GM18520 (cell line): ENCODE data around the gene TRPM7.
"Not testable (repeated sequence)": the region's sequence is repeated elsewhere in the genome, so short reads cannot be mapped to it uniquely, and the experiment has no call there.

Experiments used
- ATAC-seq: cut with Tn5 transposase; IDR thresholded peaks from one replicate; pipeline ENCODE4 v1.9.1; 2021; ENCODE audit not compliant: unreplicated experiment

TRPM7 gene, protein sequence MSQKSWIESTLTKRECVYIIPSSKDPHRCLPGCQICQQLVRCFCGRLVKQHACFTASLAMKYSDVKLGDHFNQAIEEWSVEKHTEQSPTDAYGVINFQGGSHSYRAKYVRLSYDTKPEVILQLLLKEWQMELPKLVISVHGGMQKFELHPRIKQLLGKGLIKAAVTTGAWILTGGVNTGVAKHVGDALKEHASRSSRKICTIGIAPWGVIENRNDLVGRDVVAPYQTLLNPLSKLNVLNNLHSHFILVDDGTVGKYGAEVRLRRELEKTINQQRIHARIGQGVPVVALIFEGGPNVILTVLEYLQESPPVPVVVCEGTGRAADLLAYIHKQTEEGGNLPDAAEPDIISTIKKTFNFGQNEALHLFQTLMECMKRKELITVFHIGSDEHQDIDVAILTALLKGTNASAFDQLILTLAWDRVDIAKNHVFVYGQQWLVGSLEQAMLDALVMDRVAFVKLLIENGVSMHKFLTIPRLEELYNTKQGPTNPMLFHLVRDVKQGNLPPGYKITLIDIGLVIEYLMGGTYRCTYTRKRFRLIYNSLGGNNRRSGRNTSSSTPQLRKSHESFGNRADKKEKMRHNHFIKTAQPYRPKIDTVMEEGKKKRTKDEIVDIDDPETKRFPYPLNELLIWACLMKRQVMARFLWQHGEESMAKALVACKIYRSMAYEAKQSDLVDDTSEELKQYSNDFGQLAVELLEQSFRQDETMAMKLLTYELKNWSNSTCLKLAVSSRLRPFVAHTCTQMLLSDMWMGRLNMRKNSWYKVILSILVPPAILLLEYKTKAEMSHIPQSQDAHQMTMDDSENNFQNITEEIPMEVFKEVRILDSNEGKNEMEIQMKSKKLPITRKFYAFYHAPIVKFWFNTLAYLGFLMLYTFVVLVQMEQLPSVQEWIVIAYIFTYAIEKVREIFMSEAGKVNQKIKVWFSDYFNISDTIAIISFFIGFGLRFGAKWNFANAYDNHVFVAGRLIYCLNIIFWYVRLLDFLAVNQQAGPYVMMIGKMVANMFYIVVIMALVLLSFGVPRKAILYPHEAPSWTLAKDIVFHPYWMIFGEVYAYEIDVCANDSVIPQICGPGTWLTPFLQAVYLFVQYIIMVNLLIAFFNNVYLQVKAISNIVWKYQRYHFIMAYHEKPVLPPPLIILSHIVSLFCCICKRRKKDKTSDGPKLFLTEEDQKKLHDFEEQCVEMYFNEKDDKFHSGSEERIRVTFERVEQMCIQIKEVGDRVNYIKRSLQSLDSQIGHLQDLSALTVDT (N-terminal part only)

DNA sequence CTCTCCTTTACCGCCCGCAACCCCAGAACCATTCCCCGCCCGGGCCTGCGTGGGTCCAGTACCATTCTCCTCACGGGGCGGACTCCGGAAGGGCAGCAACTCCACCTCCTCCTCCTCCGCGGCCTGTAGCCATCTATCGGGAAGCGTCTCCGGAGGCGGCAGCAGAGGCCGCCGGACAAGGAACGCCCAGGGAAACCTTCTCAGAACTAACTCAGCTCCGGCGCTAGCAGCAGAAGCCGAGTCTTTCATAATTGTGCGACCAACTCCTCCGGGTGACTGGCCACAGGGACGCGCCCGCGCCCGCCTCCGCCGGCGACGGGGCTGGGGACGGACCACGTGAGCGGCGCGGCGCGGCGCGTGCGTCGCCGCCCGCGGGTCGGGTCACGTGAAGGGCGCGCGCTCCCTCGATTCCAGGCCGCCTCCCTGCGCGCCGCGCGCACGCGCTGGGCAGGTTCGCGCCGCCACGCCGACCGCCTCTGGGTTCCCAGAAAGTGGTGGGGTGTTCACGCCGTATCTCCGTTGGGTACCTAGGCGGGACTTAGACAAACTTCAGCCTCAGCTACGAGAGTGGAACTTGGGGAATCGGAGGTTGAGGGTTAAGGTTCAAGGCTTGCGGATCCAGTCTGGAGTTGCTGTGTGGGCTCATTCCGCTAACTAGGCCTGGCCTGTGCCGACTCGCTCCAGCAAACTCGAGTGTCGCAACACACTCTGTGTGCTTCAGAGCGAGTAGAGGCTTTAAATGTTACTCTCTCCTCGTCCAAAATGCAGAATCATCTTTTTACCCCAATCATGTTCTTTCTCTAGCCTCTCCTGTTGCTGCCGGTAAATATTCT is at the start of gene TRPM7:
TSS of gene TRPM7 (minus strand) at position 329 of the 833 bp plus-strand sequence. CDS start at position 65, 264 bp downstream.
- peak; percentile 74 for ATAC-seq

DNA sequence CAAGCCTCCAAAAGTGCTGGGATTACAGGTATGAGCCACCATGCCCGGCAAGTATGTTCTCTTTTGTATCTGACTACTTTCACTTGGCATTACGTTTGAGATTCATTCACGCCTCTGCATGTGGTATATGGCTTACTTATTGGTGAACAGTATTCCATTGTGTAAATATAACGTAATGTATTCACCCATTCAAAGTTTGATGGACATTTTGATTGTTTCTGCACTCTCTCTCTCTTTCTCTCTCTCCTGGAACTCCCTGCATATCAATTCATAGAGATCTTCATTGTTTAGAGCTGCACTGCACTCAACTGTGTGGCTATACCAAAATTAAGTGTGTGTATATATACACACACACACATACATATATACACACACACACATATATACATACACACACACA is 48.6 kb upstream of the TRPM7 start:
- no peak for ATAC-seq

DNA sequence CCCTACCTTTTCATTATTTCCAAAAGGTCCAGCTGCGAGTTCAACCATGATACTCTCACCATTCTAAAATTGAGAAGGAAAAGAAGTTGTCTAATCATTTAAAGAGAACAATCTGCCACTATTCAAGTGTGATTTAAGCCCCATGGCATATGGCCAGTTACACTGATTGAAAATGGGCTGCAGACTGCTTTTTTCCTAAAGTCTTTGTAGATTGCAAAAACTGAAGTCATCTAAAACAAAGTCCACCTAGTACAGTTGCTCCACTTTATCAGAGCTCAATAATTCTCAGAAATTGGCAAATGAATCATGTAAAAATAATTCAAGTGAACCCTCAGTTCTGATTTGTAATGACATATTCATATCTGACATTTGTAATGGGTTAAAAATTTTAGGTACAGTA is 39.7 kb upstream of the TRPM7 start:
- no peak for ATAC-seq

DNA sequence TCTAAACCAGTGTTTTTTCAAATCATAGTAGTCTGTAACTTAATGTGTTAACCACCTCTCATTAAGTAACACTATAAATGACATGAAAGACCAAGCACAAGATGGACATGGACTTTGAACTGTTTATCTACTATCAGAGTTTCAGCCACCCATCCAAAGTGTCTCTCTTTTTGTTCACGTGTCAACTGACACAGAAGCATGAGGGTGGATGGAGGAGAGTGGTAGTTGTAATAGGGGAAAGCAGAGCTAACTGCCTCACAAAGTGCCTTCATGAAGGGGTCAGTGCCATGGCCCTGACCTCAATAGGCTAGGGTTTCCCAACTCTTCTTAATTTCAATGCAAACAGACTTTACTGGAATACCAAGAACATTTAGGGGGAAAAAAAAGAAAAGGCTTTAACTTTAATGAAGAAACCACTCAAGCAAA is 32.1 kb upstream of the TRPM7 start:
- ATAC-seq, result no peak

DNA sequence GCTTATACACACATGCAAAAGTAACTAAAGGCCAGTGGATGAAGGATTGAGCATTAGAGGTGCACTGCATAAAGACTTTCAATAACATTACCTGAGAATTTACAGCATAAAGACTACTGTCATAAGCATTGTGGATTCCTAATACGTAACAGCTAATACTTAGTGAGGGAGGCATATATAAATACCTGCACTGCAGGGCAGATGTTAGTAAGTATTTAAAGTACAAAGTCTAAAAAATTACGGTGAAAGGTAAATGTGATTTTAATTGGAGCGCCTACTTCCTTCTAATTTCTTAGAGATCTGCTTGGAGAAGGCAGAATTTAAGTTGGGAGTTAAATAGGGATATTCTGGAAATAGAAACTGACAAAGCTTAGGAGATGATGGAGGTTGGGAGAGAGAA is 25.4 kb upstream of the TRPM7 start:
- ATAC-seq, result no peak

DNA sequence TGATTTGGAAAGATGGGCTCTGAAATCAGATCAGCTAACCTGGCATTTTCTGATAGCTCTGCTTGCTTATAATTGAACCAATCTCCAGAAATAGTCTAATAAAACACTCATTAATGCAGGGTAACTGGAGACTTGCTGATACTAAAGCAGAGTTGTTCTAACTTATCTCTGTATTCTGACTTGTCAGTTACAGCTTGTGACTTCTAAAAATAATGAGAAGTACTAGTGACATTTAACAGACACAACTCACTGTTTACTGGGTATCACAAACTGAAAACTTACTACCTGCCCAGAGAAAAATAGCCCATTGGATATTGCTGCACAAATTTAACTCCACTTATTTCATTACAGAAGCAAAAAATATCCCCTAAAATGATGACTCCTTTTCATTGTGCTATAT is 24.0 kb upstream of the TRPM7 start:
- ATAC-seq, result no peak

DNA sequence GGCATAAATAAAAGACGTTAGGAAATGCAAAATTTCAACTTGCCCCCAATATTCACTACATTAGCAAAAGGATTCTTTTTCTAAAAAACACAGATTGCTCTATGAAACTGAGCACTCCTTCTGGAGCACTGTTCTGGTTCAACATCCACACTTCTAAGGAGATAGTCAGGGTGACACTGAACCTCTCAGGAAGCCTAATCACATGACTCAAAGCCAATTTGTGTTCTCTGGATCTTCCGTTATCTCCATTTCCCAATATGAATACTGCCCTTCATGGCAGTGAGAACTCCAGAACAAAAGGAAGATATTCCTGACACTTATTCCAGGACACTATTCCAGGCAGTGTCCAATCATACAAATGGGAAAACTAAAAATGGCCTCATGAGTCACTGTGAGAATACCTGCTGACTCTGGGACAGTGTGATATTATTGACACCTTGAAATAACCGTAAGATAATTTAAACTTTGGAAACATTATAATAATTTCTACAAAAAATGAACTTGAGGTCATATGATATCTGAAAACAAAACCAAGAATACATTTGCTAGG is 21.4 kb upstream of the TRPM7 start:
- ATAC-seq, result no peak

DNA sequence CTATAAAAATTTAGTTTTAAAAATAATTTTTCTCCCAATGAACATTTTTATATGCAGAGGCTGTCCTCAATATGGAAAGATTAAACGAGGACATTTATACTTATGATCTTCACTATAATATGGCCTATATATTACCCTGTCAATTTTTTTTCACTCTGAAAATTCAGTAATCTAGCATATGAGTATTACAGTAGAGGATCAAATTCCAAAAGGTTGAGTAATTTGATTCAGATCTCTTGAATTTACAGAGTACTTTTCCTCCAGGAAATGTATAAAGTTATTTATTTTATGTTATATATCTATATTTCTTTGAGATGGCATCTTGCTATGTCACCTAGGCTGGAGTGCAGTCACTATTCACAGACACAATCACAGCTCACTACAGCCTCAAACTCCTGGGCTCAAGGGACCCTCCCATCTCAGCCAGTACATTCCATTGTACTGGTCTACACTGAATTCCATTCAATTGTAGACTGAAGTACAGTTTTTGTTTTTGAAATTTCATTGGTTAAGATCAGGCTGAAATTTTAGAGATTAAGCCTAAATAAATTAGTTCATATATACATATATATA is 16.3 kb upstream of the TRPM7 start:
- ATAC-seq, result no peak

DNA sequence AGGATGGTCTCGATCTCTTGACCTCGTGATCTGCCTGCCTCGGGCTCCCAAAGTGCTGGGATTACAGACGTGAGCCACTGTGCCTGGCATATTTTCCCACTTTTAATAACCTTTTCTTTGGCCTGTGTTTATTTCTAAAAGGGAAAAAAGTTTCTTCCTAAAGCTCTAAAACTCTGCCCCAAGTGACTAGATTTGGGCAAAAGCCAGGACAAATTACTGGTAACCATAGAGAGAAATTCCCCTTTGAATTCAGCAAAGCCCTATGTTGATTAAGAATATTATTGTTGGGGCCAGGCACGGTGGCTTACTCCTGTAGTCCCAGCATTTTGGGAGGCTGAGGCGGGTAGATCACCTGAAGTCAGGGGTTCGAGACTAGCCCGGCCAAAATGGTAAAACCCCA is 11.5 kb upstream of the TRPM7 start:
- no peak for ATAC-seq

DNA sequence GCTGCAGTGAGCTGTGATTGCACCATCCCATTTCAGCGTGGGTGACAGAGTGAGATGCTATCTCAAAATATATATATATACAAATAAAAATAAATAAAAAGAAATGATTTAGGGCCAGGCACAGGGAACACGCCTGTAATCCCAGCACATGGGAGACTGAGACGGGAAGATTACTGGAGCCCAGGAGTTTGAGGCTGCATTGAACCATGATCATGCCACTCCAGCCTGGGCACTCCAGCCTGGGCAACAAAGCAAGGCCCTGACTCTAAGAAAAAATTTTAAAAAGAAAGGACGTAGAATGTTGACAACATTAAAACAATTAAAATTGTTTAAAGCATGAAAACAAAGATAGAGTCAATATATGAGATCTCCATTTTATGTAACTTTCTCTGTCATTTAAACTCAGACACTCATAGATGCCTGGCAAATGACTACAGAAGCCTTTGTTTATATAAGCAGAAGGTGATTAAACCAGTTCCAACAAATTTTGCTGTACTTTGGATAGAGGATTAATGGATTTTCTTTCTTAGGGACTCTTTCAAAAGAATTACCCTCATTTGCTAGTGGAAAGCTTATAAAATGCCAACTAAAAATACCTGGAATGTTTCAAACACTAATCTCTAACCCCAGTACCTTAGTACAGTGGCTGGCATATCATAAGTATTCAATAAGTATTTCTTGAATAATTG is 10.7 kb upstream of the TRPM7 start:
- ATAC-seq, result no peak

DNA sequence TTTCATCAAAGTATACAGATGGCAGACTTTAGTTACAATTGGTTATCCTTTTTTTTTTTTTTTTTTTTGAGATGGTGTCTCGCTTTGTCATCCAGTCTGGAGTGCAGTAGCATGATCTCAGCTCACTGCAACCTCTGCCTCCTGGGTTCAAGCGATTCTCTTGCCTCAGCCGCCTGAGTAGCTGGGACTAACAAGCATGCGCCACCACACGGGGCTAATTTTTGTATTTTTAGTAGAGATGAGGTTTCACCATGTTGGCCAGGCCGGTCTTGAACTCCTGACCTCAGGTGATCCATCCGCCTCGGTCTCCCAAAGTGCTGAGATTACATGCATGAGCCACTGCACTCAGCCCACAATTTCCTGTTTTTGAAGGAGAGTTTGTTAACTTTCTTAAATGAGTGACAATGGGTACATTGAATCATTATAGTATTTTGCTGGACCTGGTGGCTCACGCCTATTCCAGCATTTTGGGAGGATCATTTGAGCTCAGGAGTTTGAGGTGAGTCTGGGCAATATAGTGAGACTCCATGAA is 8.1 kb upstream of the TRPM7 start:
- ATAC-seq, result not testable (repeated sequence)

DNA sequence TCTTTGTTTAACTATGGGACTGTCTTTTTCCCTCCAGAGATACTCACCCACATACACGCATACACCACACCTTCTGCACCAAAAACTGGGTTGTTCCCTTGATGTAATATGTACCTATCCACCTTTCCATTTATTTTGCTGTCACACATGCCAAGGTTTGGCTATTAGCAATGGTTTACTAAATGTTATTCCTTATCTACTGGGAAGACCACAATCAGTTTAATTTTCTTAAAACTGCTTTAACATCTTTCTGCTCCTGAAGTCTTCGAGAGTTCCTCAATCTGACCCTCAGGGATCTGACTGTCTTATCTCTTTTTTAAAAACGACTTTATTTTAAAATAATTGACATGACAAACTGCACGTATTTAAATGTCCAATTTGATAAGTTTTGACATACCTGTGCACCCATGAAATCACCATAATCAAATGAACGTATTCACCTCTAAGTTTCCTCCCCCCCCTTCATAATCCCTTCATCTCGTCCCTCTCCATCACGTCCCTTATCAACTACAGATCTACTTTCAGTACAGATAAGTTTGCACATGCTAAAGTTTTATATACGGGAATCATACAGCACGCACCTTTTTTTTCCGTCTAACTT is 805 bp upstream of the TRPM7 start:
- no peak for ATAC-seq

DNA sequence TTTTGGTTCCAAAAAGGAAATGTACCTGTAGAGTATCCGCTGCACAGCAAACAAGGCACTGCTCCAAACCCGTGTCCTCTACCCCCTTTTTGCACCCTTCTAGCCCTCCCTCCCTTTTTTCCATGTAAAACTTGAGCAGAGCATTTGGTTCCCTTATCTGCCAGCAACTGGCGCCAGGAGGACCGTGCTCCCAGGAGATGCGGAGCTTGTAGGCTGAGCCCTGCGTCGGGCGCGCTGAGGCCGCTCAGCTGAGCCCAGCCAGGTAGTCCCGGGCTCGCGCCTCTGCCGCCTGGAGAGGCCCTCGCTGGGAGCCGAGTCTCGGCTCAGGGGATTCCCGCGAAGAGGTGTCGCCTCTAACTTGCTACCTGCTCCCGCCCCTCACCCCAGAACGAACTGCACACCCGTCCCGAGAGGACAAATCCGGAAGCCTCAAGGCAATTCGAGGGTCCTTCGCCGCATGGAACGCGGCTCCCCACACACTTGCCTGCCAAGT is 575 bp downstream of the TRPM7 start:
- ATAC-seq, result peak; percentile 48

DNA sequence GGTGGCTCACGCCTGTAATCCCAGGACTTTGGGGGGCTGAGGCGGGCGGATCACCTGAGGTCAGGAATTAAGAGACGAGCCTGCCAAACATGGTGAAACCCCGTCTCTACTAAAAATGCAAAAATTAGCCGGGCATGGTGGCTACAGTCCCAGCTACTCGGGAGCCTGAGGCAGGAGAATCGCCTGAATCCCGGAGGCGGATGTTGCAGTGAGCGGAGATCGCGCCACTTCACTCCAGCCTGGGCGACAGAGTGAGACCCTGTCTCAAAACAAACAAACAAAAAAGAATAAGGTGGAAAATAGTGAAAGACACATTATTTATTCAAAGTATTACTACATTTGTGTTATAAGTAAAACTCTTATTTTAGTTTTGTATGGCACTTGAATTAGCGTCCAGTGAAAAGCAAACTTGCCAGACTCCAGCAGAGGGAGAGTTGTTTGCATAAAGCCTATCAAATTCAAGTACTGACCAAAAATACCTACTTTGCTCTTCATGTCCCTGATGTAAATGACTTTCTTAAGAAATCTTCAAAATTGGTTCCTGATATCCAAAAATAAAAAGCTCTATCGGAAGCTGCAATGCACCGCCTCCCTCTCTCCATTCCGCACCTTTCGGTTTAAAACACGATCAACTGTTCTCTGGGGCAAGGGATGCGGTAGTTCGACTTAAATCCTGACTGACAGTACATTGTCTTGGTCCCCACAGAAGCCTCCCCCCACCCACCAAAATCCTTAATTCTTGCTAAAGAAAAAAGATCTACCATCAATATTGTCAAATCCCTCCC is 1.2 kb downstream of the TRPM7 start:
- no peak for ATAC-seq

DNA sequence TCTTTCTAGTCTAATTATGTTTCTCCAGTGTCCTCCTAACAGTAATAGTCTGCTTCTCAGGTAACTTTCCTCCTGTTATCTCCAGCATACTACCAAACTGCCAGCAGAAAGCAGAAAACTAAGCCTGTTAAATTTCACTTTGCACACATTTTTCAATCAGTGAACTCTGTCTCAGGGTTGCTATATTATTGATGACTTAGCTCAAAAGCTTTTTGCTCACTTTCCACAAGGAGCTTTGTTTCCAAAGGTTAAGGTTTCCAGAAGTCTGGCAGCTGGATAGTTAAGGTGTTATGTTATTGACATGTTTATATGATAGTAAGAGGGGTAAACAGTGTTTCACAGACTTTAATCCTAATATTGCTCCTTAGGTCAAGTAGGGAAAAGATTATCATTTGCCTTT is 5.1 kb downstream of the TRPM7 start:
- no peak for ATAC-seq

DNA sequence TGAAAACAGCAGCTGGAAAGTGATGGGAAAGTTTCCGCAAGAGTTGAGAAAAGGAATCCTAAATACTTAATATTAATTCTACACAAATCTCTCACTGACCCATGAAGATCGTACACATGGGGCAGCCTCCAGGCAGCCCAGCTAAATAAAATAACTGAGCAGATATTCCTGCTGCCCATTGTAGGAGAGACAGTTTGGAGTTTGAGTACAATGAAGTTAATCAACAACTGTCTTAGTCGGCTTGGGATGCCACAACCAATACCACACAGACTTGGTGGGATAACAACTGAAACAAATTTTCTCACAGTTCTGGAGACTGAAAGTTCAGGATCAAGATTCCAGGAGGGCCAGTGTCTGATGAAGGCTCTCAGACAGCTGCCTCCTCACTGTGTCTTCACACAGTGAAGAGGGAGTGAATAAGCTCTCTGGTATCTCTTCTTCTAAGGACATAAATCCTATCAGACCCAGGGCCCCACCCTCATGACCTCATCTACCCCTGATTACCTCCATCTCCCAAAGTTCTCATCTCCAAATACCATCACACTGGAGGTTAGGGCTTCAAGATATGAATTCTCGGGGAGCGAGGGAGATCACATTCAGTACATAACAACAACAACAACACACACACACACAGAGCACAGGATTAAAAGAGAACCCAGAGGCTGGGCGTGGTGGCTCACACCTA is 9.7 kb downstream of the TRPM7 start:
- no peak for ATAC-seq

DNA sequence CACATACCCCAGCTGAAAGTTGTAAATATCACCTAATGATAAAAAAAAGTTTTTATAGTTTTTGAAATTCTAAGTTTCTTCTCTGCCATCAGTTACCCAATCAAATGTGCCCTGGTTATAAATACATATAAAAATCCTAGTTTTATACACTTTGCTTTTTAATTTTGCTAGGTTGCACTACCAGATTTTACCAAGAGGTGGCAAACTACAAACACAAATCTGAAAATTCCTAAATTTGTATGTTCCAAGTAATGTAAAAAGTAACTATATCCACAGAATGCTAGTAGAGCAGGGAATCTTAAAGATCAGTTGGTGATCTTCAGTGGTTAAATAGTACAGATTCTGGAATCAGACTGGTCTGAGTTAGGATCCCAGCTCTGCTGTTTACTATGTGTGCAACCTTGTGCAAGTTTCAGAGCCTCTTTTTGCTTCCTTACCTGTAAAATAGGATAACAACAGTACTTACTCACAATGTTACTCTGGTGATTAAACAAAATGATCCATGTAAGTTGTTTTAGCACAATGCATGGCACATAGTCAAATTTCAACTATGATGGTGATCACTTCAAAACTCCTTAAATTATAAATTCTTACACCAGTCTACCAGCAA is 11.0 kb downstream of the TRPM7 start:
- no peak for ATAC-seq
